GM12878 (cell line): ENCODE measurements around the gene PRPF6. TPM values are rescaled to one million over a fixed set of nuclear protein-coding genes. Genes with fewer than 3 reads are reported as not detected.

ENCODE experiments used
- ATAC-seq: fragments of 200-7000 bp; cut with Tn5 transposase; 3 replicates; pipeline ENCODE4 v1.9.1; 2020; ENCODE audit warnings: mild to moderate bottlenecking, moderate library complexity
- BruUV-seq: library from RNA; stranded (reverse); fragments of 400-500 nt; replicated peaks from 2 replicates; lab custom pipeline; 2021; lab: Mats Ljungman, UMichigan
- CTCF ChIA-PET: fragments of 300-600 bp; sonication (Branson Sonifier 250); formaldehyde crosslinking; extraction: SDS; loops from one replicate; lab custom pipeline; 2021; ENCODE audit warnings: inconsistent platforms; lab: Yijun Ruan, JAX
- POLR2A ChIA-PET: fragments of 350-600 bp; formaldehyde crosslinking; extraction: SDS; loops from one replicate; lab custom pipeline; 2021; ENCODE audit warnings: inconsistent platforms; lab: Charles Lee
- RAD21 ChIA-PET: fragments of 300-600 bp; sonication (Branson Sonifier 250); formaldehyde crosslinking; loops from one replicate; lab custom pipeline; 2023; ENCODE audit warnings: antibody characterized with exemption; ENCODE audit not compliant: unreplicated experiment; lab: Charles Lee
- SMC1A ChIA-PET: fragments of 300-600 bp; sonication (Branson Sonifier 250); formaldehyde crosslinking; loops from one replicate; lab custom pipeline; 2023; ENCODE audit not compliant: unreplicated experiment, uncharacterized antibody; lab: Charles Lee
- DNase-seq: peaks from one replicate; pipeline ENCODE4 v3.0.0-alpha.2; 2011; ENCODE audit warnings: low read depth, low spot score
- FAIRE-seq: peaks from 3 replicates; lab custom pipeline; 2011; peaks lifted over from hg19 to GRCh38; lab: Jason Lieb, UNC
- H2AFZ ChIP-seq: 2 replicates; pipeline ENCODE4 v1.6.0; 2011; ENCODE audit warnings: low read depth, low read length, control low read depth; ENCODE audit not compliant: control insufficient read depth
- H3K27ac ChIP-seq: 2 replicates; pipeline ENCODE4 v1.5.1; 2011; ENCODE audit warnings: control low read depth; ENCODE audit not compliant: control insufficient read depth, insufficient read depth
- H3K27me3 ChIP-seq, 2 experiments: replicated peaks in 1 of 2; 2 replicates each; pipeline versions ENCODE4 v1.6.0 to v1.6.1; 2011; ENCODE audit warnings: low read length in 1 of 2; ENCODE audit not compliant: control insufficient read depth in 2 of 2, insufficient read depth in 2 of 2
- H3K36me3 ChIP-seq, 2 experiments: 2 replicates each; pipeline ENCODE4 v1.5.1; 2011; ENCODE audit warnings: low read length in 1 of 2; ENCODE audit not compliant: control insufficient read depth in 2 of 2, insufficient read depth in 2 of 2
- H3K4me1 ChIP-seq: 2 replicates; pipeline ENCODE4 v1.6.1; 2011; ENCODE audit warnings: mild to moderate bottlenecking, low read length, moderate library complexity, mixed read lengths; ENCODE audit not compliant: control insufficient read depth, insufficient read depth
- H3K4me2 ChIP-seq: 2 replicates; pipeline ENCODE4 v1.6.0; 2011; ENCODE audit warnings: control low read depth; ENCODE audit not compliant: control insufficient read depth, insufficient read depth
- H3K4me3 ChIP-seq: fragments of 200-600 bp; sonication (generic); 2 replicates; pipeline ENCODE4 v1.5.1; 2016
- H3K79me2 ChIP-seq: 2 replicates; pipeline ENCODE4 v1.6.0; 2011; ENCODE audit warnings: low read length; ENCODE audit not compliant: control insufficient read depth, insufficient read depth
- H3K9ac ChIP-seq: 2 replicates; pipeline ENCODE4 v1.8.0; 2011; ENCODE audit warnings: low read length, control low read depth, mixed read lengths; ENCODE audit not compliant: control insufficient read depth, insufficient read depth
- H3K9me3 ChIP-seq: replicated peaks from 3 replicates; pipeline ENCODE4 v1.5.1; 2011; ENCODE audit warnings: mild to moderate bottlenecking, low read length; ENCODE audit not compliant: control insufficient read depth, insufficient read depth
- H4K20me1 ChIP-seq: 2 replicates; pipeline ENCODE4 v1.6.0; 2011; ENCODE audit not compliant: control insufficient read depth, insufficient read depth
- BACH1 ChIP-seq: fragments of 450-650 bp; IDR thresholded peaks from 2 replicates; pipeline ENCODE4 v1.6.1; 2017; ENCODE audit warnings: mild to moderate bottlenecking, borderline replicate concordance
- EGR1 ChIP-seq, 2 experiments: IDR thresholded peaks; 1 replicate in 1 of 2; 2 replicates in 1 of 2; pipeline ENCODE4 v1.6.1; 2011 to 2012; ENCODE audit warnings: low read depth in 2 of 2, low read length in 2 of 2, borderline replicate concordance in 1 of 2, mild to moderate bottlenecking in 1 of 2, moderate library complexity in 1 of 2
- NR2C1 ChIP-seq: fragments of 450-650 bp; IDR thresholded peaks from 2 replicates; pipeline ENCODE4 v1.6.1; 2017; ENCODE audit warnings: antibody characterized with exemption, mild to moderate bottlenecking, moderate library complexity
- POLR2A ChIP-seq: IDR thresholded peaks from 2 replicates; pipeline ENCODE4 v1.6.1; 2011; ENCODE audit warnings: low read depth, mild to moderate bottlenecking, low read length
- RAD21 ChIP-seq: IDR thresholded peaks from 2 replicates; pipeline ENCODE4 v1.6.1; 2011; ENCODE audit warnings: mild to moderate bottlenecking, low read depth, low read length, moderate library complexity; ENCODE audit not compliant: insufficient read depth
- RCOR1 ChIP-seq: conservative IDR thresholded peaks from 2 replicates; pipeline ENCODE4 v1.6.1; 2012; ENCODE audit warnings: low read depth, low read length, improper control_type of control experiment
- SRF ChIP-seq, 2 experiments: IDR thresholded peaks; 2 replicates each; pipeline ENCODE4 v1.6.1; 2011; ENCODE audit warnings: low read depth in 2 of 2, low read length in 2 of 2, mild to moderate bottlenecking in 1 of 2, moderate library complexity in 1 of 2
- WGBS: methylation state at CpG from one replicate; pipeline ENCODE4 v1.1.6; 2016; ENCODE audit warnings: low lambda C conversion rate; ENCODE audit not compliant: insufficient replicate concordance, insufficient coverage; ENCODE audit errors: missing lambda C conversion rate; 5-methylcytosine and 5-hydroxymethylcytosine counted together
- in situ Hi-C: fragments of 300-500 bp; cut with MboI; formaldehyde crosslinking; loops from 9 replicates; pipeline ENCODE4 v1.14.3; 2018; ENCODE audit warnings: mixed read lengths
- intact Hi-C: fragments of 100-400 bp; cut with micrococcal nuclease; formaldehyde crosslinking; loops from one replicate; pipeline ENCODE4 v1.14.2; 2022; ENCODE audit not compliant: unreplicated experiment
- polyA plus RNA-seq, 11 experiments: library from polyadenylated mRNA; depleted of rRNA in 4 of 11; unstranded in 6 of 11; stranded (reverse) in 5 of 11; fragments of >200 nt; fragmentation: Nextera tagmentation in 4 of 11; fragmentation: Illumina TruSeq in 1 of 11; extraction: Ambion mirVana in 4 of 11; extraction: Trizol in 1 of 11; gene quantifications; 1 replicate in 1 of 11; 2 replicates in 10 of 11; pipeline versions ENCODE4 v1.2.1 to v1.2.3, GENCODE V29; 2011 to 2016; ENCODE audit warnings: inconsistent platforms in 2 of 11, missing spikeins in 2 of 11, low read depth in 1 of 11
- total RNA-seq, 4 experiments: library from RNA; depleted of rRNA in 3 of 4; stranded (reverse); fragments of >200 nt in 3 of 4; fragmentation: Illumina TruSeq in 1 of 4; extraction: Trizol in 1 of 4; gene quantifications; 2 replicates each; pipeline versions ENCODE4 v1.2.1 to v1.2.3, GENCODE V29; 2013 to 2021
- TF ChIP-seq, protein P1 (sequence below), 3 experiments: IDR thresholded peaks in 2 of 3; conservative IDR thresholded peaks in 1 of 3; 2 replicates each; pipeline ENCODE4 v1.5.1; 2011; ENCODE audit warnings: low read depth in 3 of 3, low read length in 3 of 3, mild to moderate bottlenecking in 3 of 3, control low read depth in 2 of 3, moderate library complexity in 2 of 3, inconsistent platforms in 1 of 3, mixed read lengths in 1 of 3; ENCODE audit not compliant: control insufficient read depth in 2 of 3, insufficient read depth in 1 of 3; ENCODE audit errors: extremely low read depth in 1 of 3
- TF ChIP-seq, protein P2 (sequence below): fragments of 450-650 bp; IDR thresholded peaks from 2 replicates; pipeline ENCODE4 v1.6.1; 2017; ENCODE audit warnings: mild to moderate bottlenecking, moderate library complexity

Gene PRPF6
- total and polyA plus RNA-seq, 10 of the 15 experiments (the other 5 are each of a cell fraction or from before 2014, with no cell fraction given), result 5.0 to 102 (median 71.3) TPM

DNA sequence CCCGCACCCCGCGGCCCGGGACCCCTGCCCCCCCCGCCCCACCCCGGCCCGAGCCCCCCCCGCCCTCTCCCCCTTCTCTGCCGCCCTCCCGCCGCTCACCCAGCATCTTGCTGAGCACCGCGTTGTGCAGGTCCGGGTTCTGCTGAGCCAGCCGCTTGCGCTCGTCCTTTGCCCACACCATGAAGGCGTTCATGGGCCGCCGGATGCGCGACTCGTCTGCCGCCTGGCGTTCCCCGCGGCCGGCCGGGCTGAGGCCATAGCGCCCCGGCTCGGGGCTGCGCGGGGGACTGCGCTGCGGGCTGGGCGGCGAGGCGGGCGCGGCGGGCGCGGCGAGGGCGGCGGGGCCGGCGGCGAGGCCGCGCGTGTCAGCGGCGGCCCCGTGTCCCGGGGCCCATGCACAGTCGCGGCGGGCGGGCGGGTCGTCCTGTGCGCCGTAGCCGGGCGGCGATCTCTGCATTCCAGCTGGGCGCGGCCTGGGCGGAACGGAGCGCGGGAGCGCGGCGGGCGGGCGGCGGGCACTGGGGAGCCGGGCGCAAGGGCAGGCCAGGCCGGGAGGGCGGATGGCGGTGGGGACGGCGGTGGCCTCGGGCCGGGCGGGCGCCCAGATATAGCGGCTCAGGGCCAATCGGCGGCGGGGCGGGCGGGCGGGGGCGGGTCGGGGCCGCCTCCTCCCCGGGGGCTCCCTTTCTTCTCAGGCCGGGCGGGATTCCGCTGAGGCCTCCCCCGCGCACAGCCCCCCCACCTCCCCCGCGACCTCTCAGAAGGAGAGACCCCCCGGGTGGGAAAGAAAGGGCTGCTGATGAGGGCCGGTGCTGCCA, 68.3 kb downstream of the PRPF6 start, which contains the start of gene SOX18:
Gene SOX18 (minus strand): TSS at position 580 of the 818 bp plus-strand sequence. CDS start 123 bp downstream, at position 457.
- ChIA-PET CTCF (no interaction called here), POLR2A (interaction anchor here (0.8 kb wide), 1 partner anchor 16 kb away, joined by 6 read pairs; no protein-coding TSS in a partner anchor), RAD21 (no interaction called here), SMC1A (no interaction called here)
- Histone ChIP-seq H3K27me3 (peaks cover 4 to 14% of the 10 kb centered on the region in 2 experiments; a peak in 3 of 4 replicates), H3K4me1 (peaks cover 4% of the 10 kb centered on the region), H2AFZ (no peak within 1 kb of the TSS), H3K36me3 (no peaks in the 10 kb centered on the region), H3K27ac (no peak within 1 kb of the TSS), H3K9me3 (no peaks in the 10 kb centered on the region), H3K4me2 (peak within 1 kb of the TSS; percentile 42), H3K79me2 (no peaks in the 10 kb centered on the region), H3K9ac (no peak within 1 kb of the TSS), H4K20me1 (no peaks in the 10 kb centered on the region), H3K4me3 (no peak within 1 kb of the TSS)
- 2% methylated on average over 11 of the region's 111 CpGs for WGBS
- intact Hi-C loops, result no loop called here
- peak; percentile 43 for ATAC-seq
- TF ChIP-seq RAD21 (peak; percentile 20; the same call in 1 of the 2 replicates), NR2C1 (no peak), SRF (IDR thresholded peaks at IDR 0.05; ENCODE audit: low read depth in 2 of 2, low read length in 2 of 2) (peak in 1 of 2 experiments; percentile 79; a peak in 1 of 4 replicates), RCOR1 (no peak), POLR2A (0 out of 2 replicates have a peak, but pooled peaks have one; percentile 25), BACH1 (peak; percentile 62), EGR1 (IDR thresholded peaks at IDR 0.05; ENCODE audit: borderline replicate concordance in 1 of 2, low read depth in 2 of 2, low read length in 2 of 2) (0 out of 3 replicates have a peak, but pooled peaks of 1 of the 2 experiments have one; percentile 23)
- TF ChIP-seq, protein P1, sequence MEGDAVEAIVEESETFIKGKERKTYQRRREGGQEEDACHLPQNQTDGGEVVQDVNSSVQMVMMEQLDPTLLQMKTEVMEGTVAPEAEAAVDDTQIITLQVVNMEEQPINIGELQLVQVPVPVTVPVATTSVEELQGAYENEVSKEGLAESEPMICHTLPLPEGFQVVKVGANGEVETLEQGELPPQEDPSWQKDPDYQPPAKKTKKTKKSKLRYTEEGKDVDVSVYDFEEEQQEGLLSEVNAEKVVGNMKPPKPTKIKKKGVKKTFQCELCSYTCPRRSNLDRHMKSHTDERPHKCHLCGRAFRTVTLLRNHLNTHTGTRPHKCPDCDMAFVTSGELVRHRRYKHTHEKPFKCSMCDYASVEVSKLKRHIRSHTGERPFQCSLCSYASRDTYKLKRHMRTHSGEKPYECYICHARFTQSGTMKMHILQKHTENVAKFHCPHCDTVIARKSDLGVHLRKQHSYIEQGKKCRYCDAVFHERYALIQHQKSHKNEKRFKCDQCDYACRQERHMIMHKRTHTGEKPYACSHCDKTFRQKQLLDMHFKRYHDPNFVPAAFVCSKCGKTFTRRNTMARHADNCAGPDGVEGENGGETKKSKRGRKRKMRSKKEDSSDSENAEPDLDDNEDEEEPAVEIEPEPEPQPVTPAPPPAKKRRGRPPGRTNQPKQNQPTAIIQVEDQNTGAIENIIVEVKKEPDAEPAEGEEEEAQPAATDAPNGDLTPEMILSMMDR (IDR thresholded peaks at IDR 0.05 in 2 of 3, conservative IDR thresholded peaks at IDR 0.05 in 1 of 3; ENCODE audit: control insufficient read depth in 2 of 3, extremely low read depth in 1 of 3, insufficient read depth in 1 of 3, low read depth in 3 of 3, low read length in 3 of 3), result peak in 2 of 3 experiments; percentile 6 to 27; a peak in 2 of 6 replicates
- TF ChIP-seq, protein P2, sequence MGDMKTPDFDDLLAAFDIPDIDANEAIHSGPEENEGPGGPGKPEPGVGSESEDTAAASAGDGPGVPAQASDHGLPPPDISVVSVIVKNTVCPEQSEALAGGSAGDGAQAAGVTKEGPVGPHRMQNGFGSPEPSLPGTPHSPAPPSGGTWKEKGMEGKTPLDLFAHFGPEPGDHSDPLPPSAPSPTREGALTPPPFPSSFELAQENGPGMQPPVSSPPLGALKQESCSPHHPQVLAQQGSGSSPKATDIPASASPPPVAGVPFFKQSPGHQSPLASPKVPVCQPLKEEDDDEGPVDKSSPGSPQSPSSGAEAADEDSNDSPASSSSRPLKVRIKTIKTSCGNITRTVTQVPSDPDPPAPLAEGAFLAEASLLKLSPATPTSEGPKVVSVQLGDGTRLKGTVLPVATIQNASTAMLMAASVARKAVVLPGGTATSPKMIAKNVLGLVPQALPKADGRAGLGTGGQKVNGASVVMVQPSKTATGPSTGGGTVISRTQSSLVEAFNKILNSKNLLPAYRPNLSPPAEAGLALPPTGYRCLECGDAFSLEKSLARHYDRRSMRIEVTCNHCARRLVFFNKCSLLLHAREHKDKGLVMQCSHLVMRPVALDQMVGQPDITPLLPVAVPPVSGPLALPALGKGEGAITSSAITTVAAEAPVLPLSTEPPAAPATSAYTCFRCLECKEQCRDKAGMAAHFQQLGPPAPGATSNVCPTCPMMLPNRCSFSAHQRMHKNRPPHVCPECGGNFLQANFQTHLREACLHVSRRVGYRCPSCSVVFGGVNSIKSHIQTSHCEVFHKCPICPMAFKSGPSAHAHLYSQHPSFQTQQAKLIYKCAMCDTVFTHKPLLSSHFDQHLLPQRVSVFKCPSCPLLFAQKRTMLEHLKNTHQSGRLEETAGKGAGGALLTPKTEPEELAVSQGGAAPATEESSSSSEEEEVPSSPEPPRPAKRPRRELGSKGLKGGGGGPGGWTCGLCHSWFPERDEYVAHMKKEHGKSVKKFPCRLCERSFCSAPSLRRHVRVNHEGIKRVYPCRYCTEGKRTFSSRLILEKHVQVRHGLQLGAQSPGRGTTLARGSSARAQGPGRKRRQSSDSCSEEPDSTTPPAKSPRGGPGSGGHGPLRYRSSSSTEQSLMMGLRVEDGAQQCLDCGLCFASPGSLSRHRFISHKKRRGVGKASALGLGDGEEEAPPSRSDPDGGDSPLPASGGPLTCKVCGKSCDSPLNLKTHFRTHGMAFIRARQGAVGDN, result peak; percentile 34; the same call in 1 of the 2 replicates
- no peak for DNase-seq
- FAIRE-seq, result no peak
- in situ Hi-C loops, result no loop called here
- TSS peak; percentile 94 for BruUV-seq
